Activated T-cell treated with anti-CD3 and anti-CD28 coated beads for 1 hour (primary cell): ENCODE results near the gene F7.

ENCODE experiments used
- DNase-seq: peaks from one replicate; pipeline ENCODE4 v3.0.0-alpha.2; 2020; ENCODE audit warnings: low read depth

The F7 gene

GRCh38 chr13:113118261-113119021 is 12.8 kb downstream of the F7 start:
- DNase-seq: no peak

GRCh38 chr13:113119166-113119821 is 13.7 kb downstream of the F7 start:
- DNase-seq: no peak

GRCh38 chr13:113119822-113120189 is 14.2 kb downstream of the F7 start:
- no peak for DNase-seq

- no peak for DNase-seq
Measured at GRCh38 chr13:113120300-113121182, 14.9 kb downstream of the F7 start.

- DNase-seq: no peak
Measured at GRCh38 chr13:113121183-113121927, 15.8 kb downstream of the F7 start.

- DNase-seq: no peak
Measured at GRCh38 chr13:113121928-113122471, 16.4 kb downstream of the F7 start.

- DNase-seq: no peak
Measured at GRCh38 chr13:113122550-113123225, 17.1 kb downstream of the F7 start, which contains the start of gene F10. Gene F10 (plus strand): TSS chr13:113122799. CDS start chr13:113122856, 57 bp downstream.

- no peak for DNase-seq
Measured at GRCh38 chr13:113123226-113124201, 17.9 kb downstream of the F7 start.

- DNase-seq: no peak
Measured at GRCh38 chr13:113124211-113124970, 18.8 kb downstream of the F7 start.

GRCh38 chr13:113125506-113126264 is 20.1 kb downstream of the F7 start:
- DNase-seq: no peak

- no peak for DNase-seq
Measured at GRCh38 chr13:113126265-113127150, 20.9 kb downstream of the F7 start.

GRCh38 chr13:113129480-113129879 is 23.9 kb downstream of the F7 start:
- DNase-seq: no peak

GRCh38 chr13:113129921-113130750 is 24.5 kb downstream of the F7 start:
- DNase-seq: no peak

GRCh38 chr13:113135281-113135760 is 29.7 kb downstream of the F7 start:
- DNase-seq: no peak

- DNase-seq: no peak
Measured at GRCh38 chr13:113137691-113138298, 32.2 kb downstream of the F7 start.
